ENCODE measurements around the gene LYZ.

GRCh38 chr12:69354556-69355187, 6.5 kb downstream of the LYZ start:
- TF ChIP-seq CTCF (IDR thresholded peaks at IDR 0.05; ENCODE audit: low read length) (no peak), EZH2 (IDR thresholded peaks at IDR 0.05; ENCODE audit: borderline replicate concordance, low read length) (no peak)
